Fibroblast of skin of left quadriceps (primary cell): ENCODE results near the gene NR4A3.

ENCODE experiments used
- DNase-seq, 2 experiments: peaks; one replicate each; pipeline ENCODE4 v3.0.0-alpha.2; 2013; ENCODE audit warnings: low read depth in 2 of 2

Gene NR4A3

GRCh38 chr9:99873943-99874584, 52.4 kb downstream of the NR4A3 start:
- no peak for DNase-seq

DNA sequence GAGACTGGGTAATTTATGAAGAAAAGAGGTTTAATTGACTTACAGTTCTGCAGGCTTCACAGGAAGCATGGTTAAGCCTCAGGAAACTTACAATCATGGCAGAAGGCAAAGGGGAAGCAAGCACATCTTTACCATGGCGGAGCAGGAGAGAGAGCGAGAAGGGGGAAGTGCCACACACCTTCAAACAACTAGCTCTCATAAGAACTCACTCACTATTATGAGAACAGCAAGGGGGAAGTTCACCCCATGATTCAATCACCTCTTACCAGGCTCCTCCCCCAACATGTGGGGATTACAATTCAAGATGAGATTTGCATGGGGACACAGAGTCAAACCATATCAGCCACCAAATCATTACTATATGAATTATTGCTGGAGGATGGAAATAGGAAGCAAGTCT, 54.5 kb downstream of the NR4A3 start:
- no peak for DNase-seq

DNA sequence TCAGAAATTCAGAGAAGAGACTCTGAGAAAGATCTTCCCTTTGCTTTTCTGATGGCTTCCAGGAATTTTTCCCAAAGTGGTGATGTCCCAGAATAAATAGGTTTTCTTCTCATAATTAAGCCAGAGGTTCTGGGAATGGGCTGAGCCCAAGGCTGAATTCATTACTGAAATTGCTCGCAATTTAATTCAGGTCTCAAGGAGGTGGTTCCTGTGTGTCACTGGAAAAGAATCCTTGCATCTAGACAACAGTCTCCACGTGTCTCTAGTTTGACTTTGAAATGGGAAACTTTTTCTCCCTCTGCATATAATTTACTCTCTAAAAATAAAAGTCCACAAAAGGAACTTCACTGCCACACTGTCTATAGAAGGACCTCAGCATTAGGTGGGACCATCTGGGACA, 57.0 kb downstream of the NR4A3 start:
- DNase-seq: no peak

DNA sequence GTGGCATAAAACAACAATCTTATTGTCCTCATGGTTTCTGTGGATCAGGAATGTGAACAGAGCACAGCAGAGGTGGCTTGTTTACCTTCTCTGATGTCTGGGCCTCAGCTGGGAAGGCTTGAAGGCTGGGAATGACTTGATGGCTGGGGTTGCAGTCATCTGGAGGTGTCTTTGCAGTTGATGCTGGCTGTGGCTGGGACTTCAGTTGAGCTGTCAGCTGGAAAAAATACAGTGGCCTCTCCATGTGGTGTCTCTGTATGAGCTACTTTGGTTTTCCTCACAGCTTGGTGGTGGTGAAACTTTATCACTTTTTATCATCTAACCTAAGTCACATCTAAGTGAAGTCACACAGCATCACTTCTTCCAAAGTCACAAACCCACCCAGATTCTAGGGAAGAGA, 60.1 kb downstream of the NR4A3 start:
- DNase-seq: no peak

DNA sequence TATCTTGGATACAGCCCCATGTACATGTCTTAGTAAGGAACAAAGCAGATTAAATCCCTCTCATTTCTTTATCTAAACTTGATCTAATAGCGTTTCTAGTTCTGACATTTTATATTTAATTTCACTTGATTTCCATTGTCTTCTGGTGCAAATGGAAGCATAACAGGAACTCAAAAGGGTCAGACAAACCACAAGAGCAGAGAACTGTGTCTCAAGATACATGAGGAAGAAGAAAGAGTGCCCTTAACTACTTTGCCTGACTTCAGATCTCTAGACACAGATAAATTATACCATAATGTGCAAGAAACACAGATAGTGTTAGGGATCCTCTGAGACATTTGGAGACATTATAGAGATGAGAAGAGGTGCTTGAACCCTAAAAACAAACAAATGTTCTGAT, 64.1 kb downstream of the NR4A3 start:
- DNase-seq: no peak

GRCh38 chr9:99889120-99889519, 67.4 kb downstream of the NR4A3 start:
- DNase-seq: no peak

- DNase-seq: no peak
Observed at GRCh38 chr9:99894826-99895225, 73.1 kb downstream of the NR4A3 start.

- DNase-seq: no peak
Observed at GRCh38 chr9:99895510-99895909, 73.8 kb downstream of the NR4A3 start.

- DNase-seq: no peak
Observed at GRCh38 chr9:99896119-99896518, 74.4 kb downstream of the NR4A3 start.

- no peak for DNase-seq
Observed at GRCh38 chr9:99903393-99903792, 81.7 kb downstream of the NR4A3 start.

DNA sequence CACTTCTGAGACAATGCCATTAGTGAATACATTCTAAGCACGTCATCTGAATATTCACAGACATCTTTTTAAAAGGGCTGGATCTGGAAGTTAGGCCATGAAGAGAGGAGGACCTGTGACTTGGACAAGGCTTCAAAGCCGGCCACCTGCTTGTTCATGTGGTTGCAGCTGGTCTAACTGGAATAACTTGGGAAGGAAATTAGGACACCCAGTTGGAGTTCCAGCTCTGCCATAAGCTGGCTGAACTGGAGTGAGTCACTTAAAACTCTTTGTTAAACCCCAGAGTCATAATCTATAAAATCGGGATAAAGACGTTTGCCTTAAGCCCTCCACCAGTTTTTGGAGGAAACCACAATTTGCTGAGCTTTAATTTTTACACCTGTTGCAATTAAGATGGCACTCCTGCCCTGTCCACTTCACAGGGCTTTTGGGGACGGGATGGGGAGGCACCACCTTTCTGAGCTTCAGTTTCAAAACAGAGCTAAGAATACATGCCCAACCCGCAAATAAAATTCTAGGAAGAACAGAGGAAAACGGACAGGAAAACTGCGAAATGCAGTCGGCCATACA, 84.2 kb downstream of the NR4A3 start:
- no peak for DNase-seq

DNA sequence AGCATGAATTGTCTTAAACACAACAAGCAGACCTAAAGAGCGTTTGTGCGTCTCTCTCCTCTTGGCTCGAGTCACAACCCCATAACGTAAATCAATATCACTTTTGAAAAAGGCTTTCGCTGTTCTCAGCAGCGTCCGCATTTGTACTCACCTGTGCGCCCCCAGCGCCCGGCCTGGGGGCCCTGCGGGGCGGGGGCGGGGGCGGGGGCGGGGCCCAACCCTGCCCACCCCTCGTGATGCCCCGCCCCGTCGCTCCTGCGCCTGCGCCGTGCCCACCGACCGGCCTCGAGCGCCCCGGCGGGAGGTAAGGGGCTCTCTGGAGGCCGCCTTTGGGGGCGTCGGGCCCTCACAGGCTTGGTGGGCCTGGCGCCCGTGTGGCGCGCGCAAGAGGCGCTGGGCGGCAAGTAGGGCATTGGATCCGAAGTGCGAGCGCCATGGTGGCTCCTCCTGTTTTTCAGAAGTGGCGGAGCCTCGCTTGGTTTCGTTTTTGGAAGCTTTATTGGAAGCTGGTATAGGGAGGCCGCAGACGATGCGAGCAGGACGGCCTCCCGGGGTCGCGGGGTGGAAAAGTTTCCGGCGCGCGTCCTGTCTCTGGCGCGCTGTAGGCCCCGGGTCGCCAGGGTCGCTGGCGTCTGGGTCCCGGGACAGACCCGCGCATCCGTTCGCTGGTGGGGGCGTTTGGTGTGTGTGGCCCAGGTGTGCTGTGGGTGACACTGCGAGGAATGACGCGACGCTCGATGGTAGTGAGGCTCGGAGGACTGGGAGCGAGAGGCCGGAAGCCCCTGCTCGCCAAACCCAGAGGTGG, 84.9 kb downstream of the NR4A3 start, which contains the start of gene STX17:
TSS of gene STX17 (plus strand) at position 252 of the 805 bp plus-strand sequence. CDS start 8,586 bp downstream, outside the sequence.
- DNase-seq: peak; percentile 38 to 39

- no peak for DNase-seq
Observed at GRCh38 chr9:99907208-99907532, 85.5 kb downstream of the NR4A3 start.

- DNase-seq: no peak
Observed at GRCh38 chr9:99911600-99911999, 89.9 kb downstream of the NR4A3 start.
